ENCODE data around the gene MAPK8IP1.

Gene MAPK8IP1

GRCh38 chr11:45880772-45881570 lies 4.5 kb upstream of the MAPK8IP1 start:
- in situ Hi-C loops (cut with HindIII; ENCODE audit: low sequenced_read_pairs) = no loop called here
- DNase-seq (ENCODE audit: low read depth) = peak; percentile 83
- H3K4me3 ChIP-seq (ENCODE audit: low read depth, low read length) = no peak overlapping the region
- no peak for TF ChIP-seq CTCF (IDR thresholded peaks at IDR 0.05; ENCODE audit: low read depth, low read length, missing control alignments)

- DNase-seq (ENCODE audit: low read depth) = no peak
- in situ Hi-C loops (cut with HindIII; ENCODE audit: low sequenced_read_pairs) = no loop called here
- H3K4me3 ChIP-seq (ENCODE audit: low read depth, low read length) = no peak overlapping the region
- no peak for TF ChIP-seq CTCF (IDR thresholded peaks at IDR 0.05; ENCODE audit: low read depth, low read length, missing control alignments)
Measured at GRCh38 chr11:45881708-45882368, 3.6 kb upstream of the MAPK8IP1 start.

GRCh38 chr11:45884596-45885185 lies 760 bp upstream of the MAPK8IP1 start:
- no peak for DNase-seq (ENCODE audit: low read depth)
- no peak overlapping the region for H3K4me3 ChIP-seq (ENCODE audit: low read depth, low read length)
- no peak for TF ChIP-seq CTCF (IDR thresholded peaks at IDR 0.05; ENCODE audit: low read depth, low read length, missing control alignments)

GRCh38 chr11:45885921-45886721 lies 670 bp downstream of the MAPK8IP1 start:
- TF ChIP-seq CTCF (IDR thresholded peaks at IDR 0.05; ENCODE audit: low read depth, low read length, missing control alignments) = no peak
- in situ Hi-C loops (cut with HindIII; ENCODE audit: low sequenced_read_pairs) = no loop called here
- DNase-seq (ENCODE audit: low read depth) = no peak
- peak overlapping the region; percentile 39 for H3K4me3 ChIP-seq (ENCODE audit: low read depth, low read length)

More at GRCh38 chr11:45884596-45885185, 760 bp upstream of the MAPK8IP1 start:
- in situ Hi-C loops (cut with HindIII; ENCODE audit: low sequenced_read_pairs) = no loop called here

GRCh38 chr11:45886816-45887520 lies 1.5 kb downstream of the MAPK8IP1 start:
- in situ Hi-C loops (cut with HindIII; ENCODE audit: low sequenced_read_pairs) = no loop called here
- H3K4me3 ChIP-seq (ENCODE audit: low read depth, low read length) = no peak overlapping the region
- DNase-seq (ENCODE audit: low read depth) = no peak
- TF ChIP-seq CTCF (IDR thresholded peaks at IDR 0.05; ENCODE audit: low read depth, low read length, missing control alignments) = no peak

All from astrocyte of the cerebellum (primary cell).